Measurements from ENCODE around the gene FGD4.

DNA sequence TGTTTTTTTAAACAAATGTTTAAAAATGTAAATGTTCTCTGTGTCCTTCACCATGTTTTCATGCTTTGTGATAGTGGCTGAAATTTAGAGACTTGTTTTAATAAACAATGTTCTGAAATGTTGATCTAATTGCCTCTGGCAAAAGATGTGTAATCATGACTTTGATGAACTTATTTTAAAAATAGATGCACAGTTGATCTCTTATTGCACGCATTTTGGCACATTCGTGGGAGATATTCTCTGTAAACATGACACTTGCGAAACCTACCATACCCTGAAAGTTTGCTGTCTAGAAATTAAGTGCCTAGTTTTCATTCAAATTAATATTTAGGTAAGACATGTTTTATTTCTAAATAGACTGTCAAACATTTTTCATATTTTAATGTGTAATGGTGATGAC is 160.1 kb downstream of the FGD4 start:
- TF ChIP-seq POLR2AphosphoS5 (IDR thresholded peaks at IDR 0.05; ENCODE audit: borderline replicate concordance, low read depth, low read length) = no peak
- TF ChIP-seq EZH2 (IDR thresholded peaks at IDR 0.05) = no peak
